ENCODE data around the gene LRBA.

LRBA gene

DNA sequence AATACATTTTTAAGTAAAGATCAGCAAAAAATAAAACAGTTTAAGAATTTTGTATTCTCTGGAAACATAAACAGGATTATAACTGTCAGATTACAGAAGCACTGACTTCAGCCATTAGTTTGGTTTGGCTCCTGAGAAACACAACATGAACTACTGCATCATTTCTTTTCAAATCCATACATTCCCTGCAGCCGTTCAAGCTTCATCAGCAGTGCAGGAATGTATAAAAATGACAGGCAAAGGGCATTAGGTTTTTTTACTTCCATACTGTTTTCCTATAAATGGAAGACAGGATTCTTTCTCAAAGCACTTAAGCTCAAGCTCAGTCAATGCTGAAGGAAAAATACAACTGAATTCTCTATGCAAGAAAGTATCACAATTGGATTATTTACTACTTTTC lies 437.3 kb downstream of the LRBA start:
- no peaks in the 10 kb centered on the region for H4K20me1 ChIP-seq (ENCODE audit: insufficient read depth, low read length)
- no peak for TF ChIP-seq EZH2 (IDR thresholded peaks at IDR 0.05; ENCODE audit: borderline replicate concordance, low read length)
- TF ChIP-seq, protein P1, sequence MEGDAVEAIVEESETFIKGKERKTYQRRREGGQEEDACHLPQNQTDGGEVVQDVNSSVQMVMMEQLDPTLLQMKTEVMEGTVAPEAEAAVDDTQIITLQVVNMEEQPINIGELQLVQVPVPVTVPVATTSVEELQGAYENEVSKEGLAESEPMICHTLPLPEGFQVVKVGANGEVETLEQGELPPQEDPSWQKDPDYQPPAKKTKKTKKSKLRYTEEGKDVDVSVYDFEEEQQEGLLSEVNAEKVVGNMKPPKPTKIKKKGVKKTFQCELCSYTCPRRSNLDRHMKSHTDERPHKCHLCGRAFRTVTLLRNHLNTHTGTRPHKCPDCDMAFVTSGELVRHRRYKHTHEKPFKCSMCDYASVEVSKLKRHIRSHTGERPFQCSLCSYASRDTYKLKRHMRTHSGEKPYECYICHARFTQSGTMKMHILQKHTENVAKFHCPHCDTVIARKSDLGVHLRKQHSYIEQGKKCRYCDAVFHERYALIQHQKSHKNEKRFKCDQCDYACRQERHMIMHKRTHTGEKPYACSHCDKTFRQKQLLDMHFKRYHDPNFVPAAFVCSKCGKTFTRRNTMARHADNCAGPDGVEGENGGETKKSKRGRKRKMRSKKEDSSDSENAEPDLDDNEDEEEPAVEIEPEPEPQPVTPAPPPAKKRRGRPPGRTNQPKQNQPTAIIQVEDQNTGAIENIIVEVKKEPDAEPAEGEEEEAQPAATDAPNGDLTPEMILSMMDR (IDR thresholded peaks at IDR 0.05; ENCODE audit: low read length): no peak
- H2AFZ ChIP-seq (ENCODE audit: low read length): no peak overlapping the region
- H3K4me3 ChIP-seq (ENCODE audit: low read depth, low read length, poor library complexity, severe bottlenecking): no peak overlapping the region
- H3F3A ChIP-seq (ENCODE audit: insufficient read depth, low read length): no peaks in the 10 kb centered on the region
- H3K9me3 ChIP-seq (ENCODE audit: low read length): no peaks in the 10 kb centered on the region
- no peak overlapping the region for H3K4me2 ChIP-seq (ENCODE audit: low read length)
- no peak overlapping the region for H3K27ac ChIP-seq (ENCODE audit: low read depth, low read length, poor library complexity, severe bottlenecking)
- no peaks in the 10 kb centered on the region for H3K79me2 ChIP-seq (ENCODE audit: insufficient read depth, low read length)
- H3K9me2 ChIP-seq (ENCODE audit: low read depth, low read length): no peaks in the 10 kb centered on the region
- H3K4me1 ChIP-seq (ENCODE audit: insufficient read depth, low read length, severe bottlenecking): peaks cover 10% of the 10 kb centered on the region
- H3K27me3 ChIP-seq (ENCODE audit: insufficient read depth, low read length): no peaks in the 10 kb centered on the region
- no peak overlapping the region for H3K9ac ChIP-seq (ENCODE audit: low read length)
- peaks cover 1% of the 10 kb centered on the region for H3K36me3 ChIP-seq (ENCODE audit: insufficient read depth, low read length)

DNA sequence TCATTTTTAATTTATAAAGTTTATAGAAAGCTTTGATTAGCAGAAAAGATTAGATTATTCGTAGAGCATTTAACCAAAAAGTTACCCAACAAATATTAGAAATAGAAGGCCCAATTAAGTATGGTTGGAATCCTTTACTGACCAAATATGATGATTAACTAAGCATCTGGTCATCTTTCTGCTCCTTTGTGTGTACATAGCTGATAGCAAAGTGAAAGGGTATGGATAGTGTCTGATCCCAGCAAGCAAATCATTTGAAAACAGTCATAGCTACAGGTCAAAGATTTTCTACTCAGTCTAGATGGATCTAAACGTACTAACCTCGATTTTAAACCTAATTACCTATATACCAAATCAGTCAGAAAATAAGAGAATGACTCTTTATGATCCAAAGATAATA lies 440.4 kb downstream of the LRBA start:
- Histone ChIP-seq H3K27ac (ENCODE audit: low read depth, low read length, poor library complexity, severe bottlenecking) (no peak overlapping the region), H3K4me1 (ENCODE audit: insufficient read depth, low read length, severe bottlenecking) (peaks cover 20% of the 10 kb centered on the region), H3K4me2 (ENCODE audit: low read length) (no peak overlapping the region), H3K27me3 (ENCODE audit: insufficient read depth, low read length) (no peaks in the 10 kb centered on the region), H3K9me3 (ENCODE audit: low read length) (no peaks in the 10 kb centered on the region), H3F3A (ENCODE audit: insufficient read depth, low read length) (no peaks in the 10 kb centered on the region), H3K79me2 (ENCODE audit: insufficient read depth, low read length) (no peaks in the 10 kb centered on the region), H2AFZ (ENCODE audit: low read length) (no peak overlapping the region), H3K9ac (ENCODE audit: low read length) (no peak overlapping the region), H4K20me1 (ENCODE audit: insufficient read depth, low read length) (no peaks in the 10 kb centered on the region), H3K4me3 (ENCODE audit: low read depth, low read length, poor library complexity, severe bottlenecking) (no peak overlapping the region), H3K9me2 (ENCODE audit: low read depth, low read length) (no peaks in the 10 kb centered on the region), H3K36me3 (ENCODE audit: insufficient read depth, low read length) (no peaks in the 10 kb centered on the region)
- TF ChIP-seq, protein P1 (IDR thresholded peaks at IDR 0.05; ENCODE audit: low read length): no peak
- TF ChIP-seq EZH2 (IDR thresholded peaks at IDR 0.05; ENCODE audit: borderline replicate concordance, low read length): no peak

DNA sequence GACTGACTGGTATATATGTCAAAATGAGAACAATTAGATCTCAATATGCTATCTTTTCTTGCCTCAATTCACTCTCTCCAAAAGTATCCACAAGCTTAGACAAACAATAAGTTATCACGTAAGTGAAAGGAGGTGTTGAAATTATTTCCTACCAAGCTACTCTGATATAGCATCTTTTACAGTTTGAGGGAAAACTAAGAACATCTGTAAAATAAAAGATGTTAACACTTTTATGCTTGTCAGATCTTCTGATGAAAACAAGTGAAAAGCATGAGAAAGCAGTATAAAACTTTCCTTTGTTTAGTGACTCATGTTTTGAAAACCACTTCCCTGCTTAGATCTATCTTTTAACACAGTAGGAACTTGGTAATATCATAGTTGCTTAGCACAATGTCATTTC lies 441.6 kb downstream of the LRBA start:
- TF ChIP-seq, protein P1 (IDR thresholded peaks at IDR 0.05; ENCODE audit: low read length): no peak
- no peak for TF ChIP-seq EZH2 (IDR thresholded peaks at IDR 0.05; ENCODE audit: borderline replicate concordance, low read length)
- H3K4me1 ChIP-seq (ENCODE audit: insufficient read depth, low read length, severe bottlenecking): peaks cover 20% of the 10 kb centered on the region
- H3K27ac ChIP-seq (ENCODE audit: low read depth, low read length, poor library complexity, severe bottlenecking): peak overlapping the region; percentile 66
- no peak overlapping the region for H2AFZ ChIP-seq (ENCODE audit: low read length)
- H3K9ac ChIP-seq (ENCODE audit: low read length): no peak overlapping the region
- H3F3A ChIP-seq (ENCODE audit: insufficient read depth, low read length): no peaks in the 10 kb centered on the region
- no peaks in the 10 kb centered on the region for H3K9me2 ChIP-seq (ENCODE audit: low read depth, low read length)
- no peaks in the 10 kb centered on the region for H3K27me3 ChIP-seq (ENCODE audit: insufficient read depth, low read length)
- peak overlapping the region; percentile 16; the same call in 1 of the 2 replicates for H3K4me2 ChIP-seq (ENCODE audit: low read length)
- H3K4me3 ChIP-seq (ENCODE audit: low read depth, low read length, poor library complexity, severe bottlenecking): no peak overlapping the region
- H3K79me2 ChIP-seq (ENCODE audit: insufficient read depth, low read length): no peaks in the 10 kb centered on the region
- H4K20me1 ChIP-seq (ENCODE audit: insufficient read depth, low read length): no peaks in the 10 kb centered on the region
- no peaks in the 10 kb centered on the region for H3K9me3 ChIP-seq (ENCODE audit: low read length)
- H3K36me3 ChIP-seq (ENCODE audit: insufficient read depth, low read length): no peaks in the 10 kb centered on the region

All from OCI-LY1 (cell line).